Activated T-cell treated with anti-CD3 and anti-CD28 coated beads, Interleukin-2, amount 50 U/mL, for 72 hours (primary cell): ENCODE results near the gene ITPRIPL2. TPM values are rescaled to one million over a fixed set of nuclear protein-coding genes. Genes with fewer than 3 reads are reported as not detected.
A peak's percentile ranks its signal among the peaks of the same experiment; 100 is the strongest.

Source experiments
- ATAC-seq, 2 donors: fragments of 150-1000 bp; cut with Tn5 transposase; replicated peaks in 1 of 2; 2 replicates each; pipeline ENCODE4 v1.10.0; 2021; ENCODE audit warnings: moderate library complexity in 2 of 2, mild to moderate bottlenecking in 1 of 2
- DNase-seq, 2 donors: peaks; one replicate each; pipeline ENCODE4 v3.0.0; 2021 to 2022; ENCODE audit warnings: mixed read lengths in 1 of 2
- H3K27ac Mint-ChIP-seq: one replicate; pipeline ENCODE4 v1.8.0; 2022; ENCODE audit warnings: mild to moderate bottlenecking, moderate library complexity, mixed read lengths
- H3K27me3 Mint-ChIP-seq: one replicate; pipeline ENCODE4 v1.8.0; 2022; ENCODE audit warnings: low read depth, mixed read lengths
- H3K36me3 Mint-ChIP-seq, 2 donors: one replicate each; pipeline ENCODE4 v1.8.0; 2022; ENCODE audit warnings: mixed read lengths in 2 of 2, mild to moderate bottlenecking in 1 of 2; ENCODE audit not compliant: insufficient read depth in 2 of 2
- H3K4me1 Mint-ChIP-seq: one replicate; pipeline ENCODE4 v1.8.0; 2022; ENCODE audit warnings: low read depth, mixed read lengths
- H3K4me3 Mint-ChIP-seq, 2 donors: one replicate each; pipeline ENCODE4 v1.8.0; 2022; ENCODE audit warnings: mild to moderate bottlenecking in 2 of 2, mixed read lengths in 2 of 2, moderate library complexity in 2 of 2
- H3K9me3 Mint-ChIP-seq, 2 donors: one replicate each; pipeline ENCODE4 v1.8.0; 2022; ENCODE audit warnings: mixed read lengths in 2 of 2
- total RNA-seq, 2 donors: library from RNA; stranded (reverse); gene quantifications; one replicate each; pipeline ENCODE4 v1.2.3, GENCODE V29; 2022

Gene ITPRIPL2
- total RNA-seq, 2 donors from 2014 or later, result 6.7 to 9.3 TPM

DNA sequence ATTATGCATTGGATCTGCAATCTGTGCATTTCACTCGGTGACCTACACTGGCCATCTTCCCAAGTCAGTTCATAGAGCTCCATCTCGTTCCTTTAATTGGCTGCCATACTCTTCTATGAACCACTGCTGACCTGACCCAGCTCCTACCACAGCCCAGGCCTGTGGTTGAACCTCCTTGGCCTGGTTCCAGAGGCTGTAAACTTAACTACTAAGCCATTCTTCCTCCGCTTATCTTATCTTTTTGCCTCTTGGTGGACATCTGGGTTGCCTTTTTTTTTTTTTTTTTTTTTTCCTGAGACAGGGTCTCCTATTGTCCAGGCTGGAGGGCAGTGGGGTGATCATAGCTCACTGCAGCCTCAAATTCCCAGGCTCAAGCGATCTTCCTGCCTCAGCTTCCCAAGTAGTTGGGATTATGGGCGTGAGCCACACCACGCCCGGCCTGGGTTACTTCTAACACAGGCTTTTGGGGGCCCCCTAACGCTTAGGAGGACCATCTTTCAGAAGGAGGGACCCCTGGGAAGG, 28.0 kb upstream of the ITPRIPL2 start:
- H3K4me1 Mint-ChIP-seq, result peaks cover 15% of the 10 kb centered on the region
- H3K27me3 Mint-ChIP-seq, result peaks cover 13% of the 10 kb centered on the region
- H3K4me3 Mint-ChIP-seq, result peak overlapping the region in 1 of 2 donors; percentile 77
- peaks cover 0 to 3% of the 10 kb centered on the region in 2 donors for H3K36me3 Mint-ChIP-seq
- H3K27ac Mint-ChIP-seq, result no peak overlapping the region
- ATAC-seq, result no peak
- DNase-seq, result no peak
- peaks cover under 1 to 2% of the 10 kb centered on the region in 2 donors for H3K9me3 Mint-ChIP-seq

DNA sequence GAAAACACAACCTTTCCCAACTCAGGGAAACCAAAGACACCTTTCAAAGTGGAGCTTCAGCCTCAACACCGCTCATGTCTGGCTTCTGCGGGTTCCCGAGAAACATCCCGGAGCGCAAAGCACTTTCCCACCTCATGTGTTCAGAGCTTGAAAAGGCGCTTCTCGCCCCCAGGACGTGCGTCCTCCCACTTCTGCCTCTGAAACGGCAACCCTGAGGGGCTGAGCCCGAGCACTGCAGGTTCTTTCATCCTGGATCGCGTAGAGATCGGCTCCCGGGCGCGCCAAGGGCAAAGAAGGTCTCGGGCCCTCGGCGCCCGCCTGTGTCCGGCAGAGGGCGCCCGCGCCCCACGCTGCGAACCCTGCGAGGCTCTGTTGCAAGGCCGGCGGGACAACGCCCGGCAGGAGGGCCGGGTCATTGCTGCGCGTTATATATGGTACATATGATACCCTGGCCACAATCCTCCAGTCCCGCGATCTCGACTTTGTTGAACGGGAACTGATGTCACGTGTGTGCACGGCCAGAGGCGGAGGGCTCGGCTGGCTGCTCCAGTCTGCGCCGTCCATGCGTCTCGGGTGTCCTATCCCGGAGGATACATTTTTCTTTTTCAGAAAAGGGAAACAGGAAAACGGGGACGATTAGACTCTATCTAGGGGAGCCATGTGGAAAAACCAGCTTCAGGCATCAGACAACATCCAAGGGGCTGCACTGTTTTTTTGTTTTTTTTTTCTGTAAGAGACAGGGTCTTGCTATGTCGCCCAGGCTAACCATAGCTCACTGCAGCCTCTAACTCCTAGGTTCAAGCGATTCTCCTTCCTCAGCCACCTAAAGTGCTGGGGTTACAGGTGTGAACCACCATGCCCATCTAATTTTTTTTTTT, 27.2 kb upstream of the ITPRIPL2 start:
- ATAC-seq, result peak; percentile 98 to 99
- peak; percentile 78 to 89 for DNase-seq
- Mint-ChIP-seq H3K27me3 (peaks cover 13% of the 10 kb centered on the region), H3K9me3 (peaks cover 3 to 6% of the 10 kb centered on the region in 2 donors), H3K4me3 (peak overlapping the region; percentile 77), H3K36me3 (peaks cover 2 to 5% of the 10 kb centered on the region in 2 donors), H3K27ac (no peak overlapping the region), H3K4me1 (peaks cover 15% of the 10 kb centered on the region)

DNA sequence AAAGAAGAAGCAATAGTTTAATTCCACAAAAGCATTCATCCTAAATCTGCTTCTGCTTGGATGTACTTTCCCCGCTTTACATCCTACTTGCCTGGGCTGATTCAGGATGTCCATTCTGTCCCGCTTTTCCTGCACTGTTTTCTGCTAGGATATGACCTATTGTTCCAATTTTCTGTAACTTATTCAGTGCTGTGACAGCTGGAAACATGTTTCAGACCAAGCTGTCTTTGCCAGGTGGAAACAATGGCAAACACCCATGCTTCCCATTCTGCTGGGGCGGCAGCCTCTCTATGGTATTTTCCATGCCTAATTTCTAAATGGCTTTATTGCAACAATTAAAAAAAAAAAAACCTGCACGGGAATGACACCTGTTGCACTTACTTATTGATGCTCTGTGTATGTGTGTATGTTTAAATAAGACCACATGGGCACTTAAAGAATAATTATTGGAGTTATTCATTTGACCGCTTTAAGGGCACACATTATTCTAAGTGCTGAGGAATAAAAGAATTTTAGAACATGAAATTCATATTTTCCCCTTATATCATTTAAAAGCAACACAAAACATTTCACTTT, 25.3 kb upstream of the ITPRIPL2 start:
- no peak overlapping the region for H3K27ac Mint-ChIP-seq
- no peak overlapping the region for H3K4me3 Mint-ChIP-seq
- peaks cover 13% of the 10 kb centered on the region for H3K27me3 Mint-ChIP-seq
- ATAC-seq (no peak), DNase-seq (no peak)
- peaks cover 7 to 13% of the 10 kb centered on the region in 2 donors for H3K36me3 Mint-ChIP-seq
- peaks cover 6 to 13% of the 10 kb centered on the region in 2 donors for H3K9me3 Mint-ChIP-seq
- peaks cover 15% of the 10 kb centered on the region for H3K4me1 Mint-ChIP-seq

DNA sequence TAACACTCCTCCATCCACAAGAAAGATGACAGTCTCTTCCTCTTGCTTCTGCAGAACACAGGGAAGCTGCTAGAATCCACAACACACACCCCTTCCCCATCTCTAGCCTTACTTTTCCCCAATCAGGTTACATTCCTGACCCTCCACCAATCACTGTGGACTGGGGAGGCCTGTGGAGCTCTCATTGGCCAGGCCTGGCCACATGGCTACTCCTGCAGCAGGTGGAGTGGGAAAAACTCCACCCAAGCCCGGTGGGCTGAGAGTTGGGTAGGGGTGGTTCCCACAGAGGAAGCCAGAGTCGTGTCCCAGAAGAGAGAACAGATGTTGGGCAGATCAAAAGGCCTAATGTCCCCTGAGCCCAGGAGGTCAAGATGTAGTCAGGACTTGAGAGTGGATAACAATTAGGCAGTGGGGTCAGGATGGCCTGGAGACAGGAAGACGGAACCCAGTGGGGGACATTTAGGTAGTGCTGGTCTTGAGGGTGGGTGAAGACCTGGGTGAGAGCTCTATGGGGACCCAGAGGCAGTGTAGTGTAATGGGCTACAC, 24.3 kb upstream of the ITPRIPL2 start:
- peaks cover 6 to 13% of the 10 kb centered on the region in 2 donors for H3K9me3 Mint-ChIP-seq
- H3K27me3 Mint-ChIP-seq, result peaks cover 13% of the 10 kb centered on the region
- H3K4me1 Mint-ChIP-seq, result peaks cover 15% of the 10 kb centered on the region
- H3K27ac Mint-ChIP-seq, result no peak overlapping the region
- peaks cover 7 to 13% of the 10 kb centered on the region in 2 donors for H3K36me3 Mint-ChIP-seq
- DNase-seq, result no peak
- H3K4me3 Mint-ChIP-seq, result no peak overlapping the region
- no peak for ATAC-seq

DNA sequence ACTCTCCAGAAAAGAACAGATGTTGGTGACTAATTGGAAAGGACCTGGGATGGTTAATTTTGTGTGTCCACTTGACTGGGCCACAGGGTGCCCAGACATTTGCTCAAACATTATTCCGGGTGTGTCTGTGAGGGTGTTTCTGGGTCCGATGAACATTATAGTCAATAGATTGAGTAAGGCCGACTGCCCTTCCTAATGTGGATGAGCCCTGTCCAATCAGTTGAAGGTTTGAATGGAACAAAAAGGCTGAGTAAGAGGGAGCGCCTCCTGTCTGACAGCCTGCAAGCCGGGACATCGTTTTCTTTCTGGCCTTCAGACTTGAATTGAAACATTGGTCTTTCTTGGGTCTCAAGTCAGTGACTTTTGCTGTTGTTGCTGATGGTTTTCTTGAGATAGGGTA, 22.8 kb upstream of the ITPRIPL2 start:
- no peak overlapping the region for H3K27ac Mint-ChIP-seq
- DNase-seq (no peak), ATAC-seq (no peak)
- H3K4me3 Mint-ChIP-seq, result no peak overlapping the region
- H3K36me3 Mint-ChIP-seq, result peaks cover 9 to 16% of the 10 kb centered on the region in 2 donors
- peaks cover 20% of the 10 kb centered on the region for H3K4me1 Mint-ChIP-seq
- peaks cover 6 to 18% of the 10 kb centered on the region in 2 donors for H3K9me3 Mint-ChIP-seq
- peaks cover 5% of the 10 kb centered on the region for H3K27me3 Mint-ChIP-seq

DNA sequence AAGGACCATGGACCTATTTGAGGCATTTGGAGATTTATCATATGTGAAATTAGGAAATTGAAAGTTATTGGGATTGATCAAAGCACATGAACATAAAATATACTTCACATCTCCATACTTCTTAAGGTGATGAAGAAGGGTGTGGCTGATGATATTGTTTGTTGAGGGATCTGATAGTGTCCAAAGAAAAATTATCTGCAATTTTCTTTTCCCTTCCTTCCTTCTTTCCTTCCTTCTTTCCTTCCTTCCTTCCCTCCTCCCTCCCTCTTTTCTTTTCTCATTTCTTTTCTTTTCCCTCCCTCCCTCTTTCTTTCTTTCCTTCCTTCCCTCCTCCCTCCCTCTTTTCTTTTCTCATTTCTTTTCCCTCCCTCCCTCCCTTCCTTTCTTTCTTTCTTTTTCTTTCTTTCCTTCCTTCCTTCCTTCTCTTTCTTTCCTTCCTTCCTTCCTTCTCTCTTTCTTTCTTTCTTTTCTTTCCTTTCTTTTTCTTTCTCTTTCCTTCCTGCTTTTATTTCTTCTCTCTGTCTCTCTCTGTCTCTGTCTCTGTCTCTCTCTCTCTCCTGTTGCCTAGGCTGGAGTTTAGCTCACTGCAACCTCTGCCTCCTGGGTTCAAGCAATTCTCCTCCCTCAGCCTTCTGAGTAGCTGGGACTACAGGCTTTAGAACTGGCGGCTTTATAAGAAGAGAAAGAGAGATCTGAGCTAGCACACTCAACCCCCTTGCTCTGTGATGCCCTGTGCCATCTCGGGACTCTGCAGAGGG, 20.9 kb upstream of the ITPRIPL2 start:
- ATAC-seq (no peak), DNase-seq (no peak)
- H3K27me3 Mint-ChIP-seq, result no peaks in the 10 kb centered on the region
- H3K4me1 Mint-ChIP-seq, result peaks cover 15% of the 10 kb centered on the region
- no peak overlapping the region for H3K27ac Mint-ChIP-seq
- H3K36me3 Mint-ChIP-seq, result peaks cover 12 to 17% of the 10 kb centered on the region in 2 donors
- peaks cover 8 to 19% of the 10 kb centered on the region in 2 donors for H3K9me3 Mint-ChIP-seq
- H3K4me3 Mint-ChIP-seq, result no peak overlapping the region

DNA sequence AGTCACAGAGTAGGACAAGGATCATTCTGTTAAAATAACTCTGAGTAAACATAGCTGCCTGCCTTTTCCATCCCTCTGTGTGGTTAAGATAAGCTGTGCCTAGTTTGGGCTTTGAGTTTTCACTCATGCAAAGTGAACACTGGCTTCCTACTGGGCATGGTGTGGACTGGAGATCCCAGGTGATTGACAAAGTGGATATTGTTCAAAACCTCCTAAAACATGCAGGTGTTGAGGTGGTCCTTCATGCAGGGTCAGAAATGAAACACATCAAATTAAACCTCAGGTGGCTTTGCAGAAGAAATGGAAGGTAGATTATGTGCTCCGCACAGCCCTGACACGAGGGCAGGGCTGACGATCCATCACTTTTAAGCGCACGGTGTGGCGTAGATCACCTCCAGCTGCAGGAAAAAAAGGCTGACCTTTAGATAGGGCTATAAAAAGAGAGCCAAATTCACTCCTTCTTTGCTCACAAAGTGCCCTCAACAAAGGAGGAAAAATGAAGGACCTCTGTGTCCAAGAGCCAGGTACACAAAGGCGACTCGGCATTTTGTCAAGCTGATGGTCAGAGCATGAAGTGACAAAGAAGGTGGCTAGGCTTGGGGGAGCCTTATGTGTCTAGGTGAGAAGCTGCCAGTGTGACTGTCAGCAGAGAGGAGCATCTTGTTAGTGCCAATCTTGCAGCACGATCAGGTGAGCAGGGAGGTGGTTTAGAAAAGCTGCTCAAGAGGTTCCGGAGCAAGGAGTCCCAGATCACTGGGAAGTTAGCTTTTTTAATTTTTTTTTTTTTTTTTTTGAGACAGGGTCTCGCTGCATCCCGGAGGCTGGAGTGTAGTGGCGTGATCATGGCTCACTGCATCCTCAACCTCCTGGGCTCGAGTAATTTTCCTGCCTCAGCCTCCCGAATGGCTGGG, 19.9 kb upstream of the ITPRIPL2 start:
- no peak overlapping the region for H3K27ac Mint-ChIP-seq
- ATAC-seq (no peak), DNase-seq (no peak)
- H3K36me3 Mint-ChIP-seq, result peaks cover 14 to 19% of the 10 kb centered on the region in 2 donors
- H3K4me1 Mint-ChIP-seq, result peaks cover 15% of the 10 kb centered on the region
- peaks cover 10 to 23% of the 10 kb centered on the region in 2 donors for H3K9me3 Mint-ChIP-seq
- no peaks in the 10 kb centered on the region for H3K27me3 Mint-ChIP-seq
- no peak overlapping the region for H3K4me3 Mint-ChIP-seq

DNA sequence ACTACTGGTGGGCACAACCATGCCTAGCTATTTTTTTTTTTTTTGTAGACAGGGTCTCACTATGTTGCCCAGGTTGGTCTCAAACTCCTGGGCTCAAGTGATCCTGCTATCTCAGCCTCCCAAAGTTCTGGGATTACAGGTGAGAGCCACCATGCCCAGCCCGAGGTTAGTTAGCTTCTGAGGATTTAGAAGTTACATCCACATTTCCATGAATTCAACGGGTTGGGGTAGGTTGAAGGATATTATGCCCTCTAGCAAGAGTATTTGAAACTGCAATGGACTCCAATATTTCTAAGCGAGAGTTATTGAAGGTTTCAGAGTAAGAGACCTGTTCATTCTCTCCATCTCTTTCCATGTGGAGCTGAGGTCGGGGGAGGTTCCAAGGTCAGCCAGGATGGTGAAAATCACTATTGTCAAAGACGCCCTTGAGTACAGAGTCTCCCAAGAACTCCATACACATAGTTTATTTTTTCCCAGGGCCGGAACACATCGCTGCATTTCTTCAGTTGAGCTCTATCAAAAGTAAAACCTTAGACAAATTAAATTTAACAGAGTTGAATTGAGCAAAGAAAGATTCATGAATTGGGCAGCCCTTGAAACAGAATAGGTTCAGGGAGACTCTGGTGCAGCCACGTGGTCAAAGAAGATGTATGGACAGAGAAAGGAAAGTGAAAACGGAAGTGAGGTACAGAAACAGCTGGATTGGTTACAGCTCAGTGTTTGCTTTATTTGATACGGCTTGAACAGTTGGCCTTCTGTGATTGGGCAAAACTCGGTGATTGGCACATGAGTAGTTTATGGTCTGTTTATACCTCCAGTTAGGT, 19.0 kb upstream of the ITPRIPL2 start:
- Mint-ChIP-seq H3K9me3 (peaks cover 10 to 23% of the 10 kb centered on the region in 2 donors), H3K27me3 (no peaks in the 10 kb centered on the region), H3K36me3 (peaks cover 14 to 16% of the 10 kb centered on the region in 2 donors), H3K4me1 (peaks cover 11% of the 10 kb centered on the region), H3K27ac (no peak overlapping the region), H3K4me3 (no peak overlapping the region)
- peak; percentile 37 to 48 for ATAC-seq
- DNase-seq, result no peak

DNA sequence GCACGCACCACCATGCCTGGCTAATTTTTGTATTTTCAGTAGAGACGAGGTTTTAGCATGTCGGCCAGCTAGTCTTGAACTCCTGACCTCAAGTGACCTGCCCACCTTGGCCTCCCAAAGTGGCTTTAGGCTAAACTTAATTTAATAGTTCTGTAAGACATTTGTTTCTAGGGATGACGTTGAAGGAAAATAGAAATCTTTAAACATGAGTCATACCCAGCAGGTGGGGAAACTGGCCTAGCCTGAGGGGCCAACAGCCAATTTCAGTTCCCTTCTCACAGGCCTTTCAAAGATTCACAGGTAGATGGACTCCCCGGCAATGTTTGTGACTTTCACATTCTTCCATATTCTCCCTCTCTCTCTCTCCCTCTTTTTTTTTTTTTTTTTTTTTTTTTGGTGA, 18.1 kb upstream of the ITPRIPL2 start:
- Mint-ChIP-seq H3K36me3 (peaks cover 14 to 16% of the 10 kb centered on the region in 2 donors), H3K27ac (no peak overlapping the region), H3K9me3 (peaks cover 10 to 22% of the 10 kb centered on the region in 2 donors), H3K4me3 (no peak overlapping the region), H3K4me1 (peaks cover 11% of the 10 kb centered on the region), H3K27me3 (no peaks in the 10 kb centered on the region)
- DNase-seq (no peak), ATAC-seq (no peak)

DNA sequence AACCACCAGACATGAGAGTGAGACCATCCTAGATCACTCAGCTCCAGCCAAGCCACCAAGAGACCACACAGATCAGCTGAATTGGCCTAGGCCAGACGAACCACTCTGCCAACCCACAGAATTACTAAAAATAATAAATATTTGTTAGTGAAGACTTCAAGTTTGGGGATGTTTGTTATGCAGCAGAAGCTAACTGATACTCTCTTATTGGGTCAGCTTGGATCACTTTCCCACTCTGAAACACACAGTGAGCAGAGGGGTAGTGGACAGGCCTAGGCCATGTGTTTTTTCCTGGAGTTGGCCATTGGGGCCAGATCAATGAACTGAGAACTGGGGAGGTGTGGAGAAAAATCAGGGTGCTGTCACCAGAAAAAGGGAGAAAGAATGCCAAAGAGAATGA, 15.6 kb upstream of the ITPRIPL2 start:
- DNase-seq (no peak), ATAC-seq (no peak)
- H3K4me3 Mint-ChIP-seq, result no peak overlapping the region

DNA sequence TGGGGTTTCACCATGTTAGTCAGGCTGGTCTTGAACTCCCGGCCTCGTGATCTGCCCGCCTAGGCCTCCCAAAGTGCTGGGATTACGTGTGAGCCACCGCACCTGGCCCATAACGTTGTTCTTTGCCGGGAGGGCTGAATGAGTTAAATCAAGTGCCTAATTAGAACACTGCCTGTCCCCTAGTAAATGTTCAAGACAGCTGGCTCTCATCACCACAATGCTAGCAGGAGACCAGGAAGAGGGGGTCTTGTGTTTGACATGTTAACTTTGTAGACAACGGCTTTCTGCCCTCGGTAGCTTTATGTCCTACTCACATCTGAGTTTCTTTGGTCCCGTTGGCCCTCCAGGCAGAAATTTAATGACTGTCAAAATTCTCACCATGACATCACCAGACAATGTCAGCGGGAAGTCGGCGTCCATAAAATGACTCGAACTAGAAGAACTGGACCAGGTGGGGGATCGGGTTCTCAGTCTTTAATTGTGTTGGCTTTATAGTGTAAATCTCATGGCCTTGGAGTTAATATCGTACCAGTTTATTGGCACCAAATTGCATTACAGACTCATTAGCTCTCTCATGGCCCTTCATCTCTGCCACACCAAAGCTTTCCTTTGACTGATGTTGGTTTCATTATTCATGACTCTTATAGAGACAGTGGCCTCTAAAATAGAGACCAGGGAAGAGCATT, 11.4 kb upstream of the ITPRIPL2 start:
- DNase-seq (no peak), ATAC-seq (no peak)
- peaks cover 3% of the 10 kb centered on the region in 2 donors for H3K36me3 Mint-ChIP-seq

More for the DNA sequence above, 15.6 kb upstream of the ITPRIPL2 start:
- H3K27ac Mint-ChIP-seq, result no peak overlapping the region
- H3K4me1 Mint-ChIP-seq, result peaks cover 11% of the 10 kb centered on the region
- H3K27me3 Mint-ChIP-seq, result peaks cover 13% of the 10 kb centered on the region
- peaks cover 6 to 8% of the 10 kb centered on the region in 2 donors for H3K36me3 Mint-ChIP-seq
- peaks cover 4 to 10% of the 10 kb centered on the region in 2 donors for H3K9me3 Mint-ChIP-seq

More for the DNA sequence above, 11.4 kb upstream of the ITPRIPL2 start:
- H3K4me1 Mint-ChIP-seq, result peaks cover under 1% of the 10 kb centered on the region
- H3K27me3 Mint-ChIP-seq, result peaks cover 20% of the 10 kb centered on the region
- no peak overlapping the region for H3K4me3 Mint-ChIP-seq
- peaks cover 3 to 5% of the 10 kb centered on the region in 2 donors for H3K9me3 Mint-ChIP-seq
- H3K27ac Mint-ChIP-seq, result no peak overlapping the region
